ENCODE measurements around the gene C6orf132.

GRCh38 chr6:42104804-42105125 lies 37.7 kb downstream of the C6orf132 start:
- no peak for TF ChIP-seq CTCF (IDR thresholded peaks at IDR 0.05)
- no peak for TF ChIP-seq POLR2A (IDR thresholded peaks at IDR 0.05)

Data from body of pancreas (tissue), 4 donors.